Putamen (tissue), 1 donor: Measurements from ENCODE around the gene LCNL1.
"Not testable (repeated sequence)": the region's sequence is repeated elsewhere in the genome, so short reads cannot be mapped to it uniquely, and the experiment has no call there.

ENCODE experiments used
- DNase-seq: peaks from one replicate; pipeline ENCODE4 v3.0.0-alpha.2; 2016; ENCODE audit warnings: low spot score

LCNL1 gene

GRCh38 chr9:136994888-136995230 is 12.1 kb downstream of the LCNL1 start:
- no peak for DNase-seq

- DNase-seq = no peak
Observed at GRCh38 chr9:136995362-136995761, 12.6 kb downstream of the LCNL1 start.

- DNase-seq = no peak
Observed at GRCh38 chr9:136995772-136996311, 13.0 kb downstream of the LCNL1 start.

- DNase-seq = no peak
Observed at GRCh38 chr9:136996361-136997292, 13.8 kb downstream of the LCNL1 start, which contains the start of gene CLIC3. Gene CLIC3, minus strand, starts transcription at chr9:136996568. Its CDS starts 25 bp downstream, at chr9:136996543.

GRCh38 chr9:136997371-136997770 is 14.6 kb downstream of the LCNL1 start:
- no peak for DNase-seq

- no peak for DNase-seq
Observed at GRCh38 chr9:136997830-136998234, 15.0 kb downstream of the LCNL1 start.

- no peak for DNase-seq
Observed at GRCh38 chr9:137000177-137000930, 17.6 kb downstream of the LCNL1 start.

- no peak for DNase-seq
Observed at GRCh38 chr9:137001857-137002645, 19.3 kb downstream of the LCNL1 start.

- no peak for DNase-seq
Observed at GRCh38 chr9:137002646-137003041, 19.9 kb downstream of the LCNL1 start.

GRCh38 chr9:137004285-137004684 is 21.5 kb downstream of the LCNL1 start:
- not testable (repeated sequence) for DNase-seq

GRCh38 chr9:137006116-137007003 is 23.6 kb downstream of the LCNL1 start:
- no peak for DNase-seq

GRCh38 chr9:137007108-137007815 is 24.5 kb downstream of the LCNL1 start:
- no peak for DNase-seq

- no peak for DNase-seq
Observed at GRCh38 chr9:137007816-137008270, 25.1 kb downstream of the LCNL1 start.

- DNase-seq = no peak
Observed at GRCh38 chr9:137008312-137008711, 25.5 kb downstream of the LCNL1 start.

GRCh38 chr9:137009217-137009616 is 26.4 kb downstream of the LCNL1 start:
- DNase-seq = no peak

- no peak for DNase-seq
Observed at GRCh38 chr9:137009938-137010732, 27.3 kb downstream of the LCNL1 start.

- DNase-seq = no peak
Observed at GRCh38 chr9:137011156-137011555, 28.4 kb downstream of the LCNL1 start.

- no peak for DNase-seq
Observed at GRCh38 chr9:137011907-137012675, 29.3 kb downstream of the LCNL1 start.
